Right cardiac atrium (tissue), 5 donors: ENCODE measurements around the gene GAGE12D. TPM values are rescaled to one million over a fixed set of nuclear protein-coding genes. Genes with fewer than 3 reads are reported as not detected.
A peak's percentile ranks its signal among the peaks of the same experiment; 100 is the strongest.
"Not testable (repeated sequence)": the region's sequence is repeated elsewhere in the genome, so short reads cannot be mapped to it uniquely, and the experiment has no call there.

Experiments
- ATAC-seq, 2 donors: fragments of 200-7000 bp; cut with Tn5 transposase; one replicate each; pipeline versions ENCODE4 v1.8.0 to v1.9.1; 2020; ENCODE audit warnings: moderate library complexity in 2 of 2, mild to moderate bottlenecking in 1 of 2
- DNase-seq, 3 donors: peaks; one replicate each; pipeline ENCODE4 v3.0.0-alpha.2; 2020
- H3K27ac ChIP-seq: one replicate; pipeline ENCODE4 v1.5.1; 2013; ENCODE audit warnings: mild to moderate bottlenecking, low read length, control low read depth, moderate library complexity
- H3K27me3 ChIP-seq: one replicate; pipeline ENCODE4 v1.6.1; 2013; ENCODE audit not compliant: control insufficient read depth, insufficient read depth
- H3K4me1 ChIP-seq: one replicate; pipeline ENCODE4 v1.6.1; 2013; ENCODE audit warnings: low read length; ENCODE audit not compliant: control insufficient read depth, insufficient read depth
- H3K4me3 ChIP-seq: one replicate; pipeline ENCODE4 v1.5.1; 2013; ENCODE audit warnings: low read length, control low read depth
- H3K9me3 ChIP-seq: one replicate; pipeline ENCODE4 v1.6.1; 2013; ENCODE audit warnings: low read length; ENCODE audit not compliant: control insufficient read depth
- WGBS: extraction: QIAGEN DNeasy Blood & Tissue Kit; methylation state at CpG from one replicate; pipeline ENCODE4 v1.1.7; 2013; 5-methylcytosine and 5-hydroxymethylcytosine counted together
- intact Hi-C, 4 donors: fragments of 100-400 bp; cut with DNase I; formaldehyde crosslinking; loops; one replicate each; pipeline versions ENCODE4 v1.11.0 to v1.14.0; 2022 to 2023
- long read RNA-seq, 4 donors: library from polyadenylated mRNA; unstranded; transcript quantifications; one replicate each; pipeline ENCODE4 v2.0.0, GENCODE V29; 2020 to 2021
- polyA plus RNA-seq: library from polyadenylated mRNA; stranded (reverse); fragments of 200-250 nt; gene quantifications from one replicate; pipeline ENCODE4 v1.2.3, GENCODE V29; 2013
- total RNA-seq, 4 donors: library from RNA; stranded (reverse); fragmentation: NEBNext Ultra II Directional; extraction: Animal tissue kit (Norgen Biotek cat#: 25700); gene quantifications; one replicate each; pipeline ENCODE4 v1.2.1, GENCODE V29; 2021
- donor health status: healthy with polysubstance abuse.
- donor health status: DM: no; HTN: yes; CAD: no.
- donor health status: DM: no; HTN: no; CAD: no.
- donor health status: DM: no; HTN: yes; CAD: no; lungs with severe emphysema.
- donor health status: DM: yes; HTN: yes; CAD: no.

GAGE12D gene
- total RNA-seq (not detected), polyA plus RNA-seq (not detected)
- long read RNA-seq, donor 1 = 0 reads
- long read RNA-seq, donor 2 = 0 reads
- long read RNA-seq, donor 3 = 0 reads
- long read RNA-seq, donor 4 = 0 reads

GRCh38 chrX:49541433-49541832 lies at the start of gene GAGE12D:
GAGE12D (plus strand) TSS chrX:49541733; CDS start chrX:49542888, 1,155 bp downstream.
- H3K9me3 ChIP-seq, H3K4me3 ChIP-seq, H3K27me3 ChIP-seq, DNase-seq, H3K27ac ChIP-seq, intact Hi-C loops, H3K4me1 ChIP-seq, ATAC-seq: not testable (repeated sequence)
- WGBS = no CpG with 5 or more reads among the region's 16 CpGs

DNA sequence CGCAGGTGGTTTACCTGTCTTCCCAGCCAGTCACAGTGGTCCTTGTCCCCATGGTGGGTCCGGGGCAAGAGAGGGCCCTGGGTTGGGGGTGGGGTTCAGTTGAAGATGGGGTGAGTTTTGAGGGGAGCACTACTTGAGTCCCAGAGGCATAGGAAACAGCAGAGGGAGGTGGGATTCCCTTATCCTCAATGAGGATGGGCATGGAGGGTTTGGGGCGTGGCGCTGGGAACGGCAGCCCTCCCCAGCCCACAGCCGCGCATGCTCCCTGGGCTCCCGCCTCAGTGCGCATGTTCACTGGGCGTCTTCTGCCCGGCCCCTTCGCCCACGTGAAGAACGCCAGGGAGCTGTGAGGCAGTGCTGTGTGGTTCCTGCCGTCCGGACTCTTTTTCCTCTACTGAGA lies 9.7 kb upstream of the GAGE12D start, which contains the start of gene GAGE12C:
Gene GAGE12C (plus strand): TSS at position 301 of the 400 bp plus-strand sequence. CDS start 1,155 bp downstream, outside the sequence.
- H3K4me1 ChIP-seq, H3K27me3 ChIP-seq, H3K4me3 ChIP-seq, DNase-seq, intact Hi-C loops, H3K27ac ChIP-seq, ATAC-seq, H3K9me3 ChIP-seq: not testable (repeated sequence)
- no CpG with 5 or more reads among the region's 16 CpGs for WGBS

GRCh38 chrX:49550989-49551388 lies 9.5 kb downstream of the GAGE12D start, which contains the start of gene GAGE12E:
GAGE12E (plus strand) TSS chrX:49551289; CDS start chrX:49552444, 1,155 bp downstream.
- intact Hi-C loops, H3K9me3 ChIP-seq, DNase-seq, H3K27me3 ChIP-seq, H3K27ac ChIP-seq, H3K4me3 ChIP-seq, H3K4me1 ChIP-seq, ATAC-seq: not testable (repeated sequence)
- WGBS = no CpG with 5 or more reads among the region's 16 CpGs

DNA sequence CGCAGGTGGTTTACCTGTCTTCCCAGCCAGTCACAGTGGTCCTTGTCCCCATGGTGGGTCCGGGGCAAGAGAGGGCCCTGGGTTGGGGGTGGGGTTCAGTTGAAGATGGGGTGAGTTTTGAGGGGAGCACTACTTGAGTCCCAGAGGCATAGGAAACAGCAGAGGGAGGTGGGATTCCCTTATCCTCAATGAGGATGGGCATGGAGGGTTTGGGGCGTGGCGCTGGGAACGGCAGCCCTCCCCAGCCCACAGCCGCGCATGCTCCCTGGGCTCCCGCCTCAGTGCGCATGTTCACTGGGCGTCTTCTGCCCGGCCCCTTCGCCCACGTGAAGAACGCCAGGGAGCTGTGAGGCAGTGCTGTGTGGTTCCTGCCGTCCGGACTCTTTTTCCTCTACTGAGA lies 19.0 kb downstream of the GAGE12D start, which contains the start of gene GAGE12F:
Gene GAGE12F (plus strand): TSS at position 301 of the 400 bp plus-strand sequence. CDS start 1,155 bp downstream, outside the sequence.
- H3K27ac ChIP-seq, ATAC-seq, DNase-seq, intact Hi-C loops, H3K27me3 ChIP-seq, H3K4me3 ChIP-seq, H3K4me1 ChIP-seq, H3K9me3 ChIP-seq: not testable (repeated sequence)
- no CpG with 5 or more reads among the region's 16 CpGs for whole genome bisulfite sequencing

DNA sequence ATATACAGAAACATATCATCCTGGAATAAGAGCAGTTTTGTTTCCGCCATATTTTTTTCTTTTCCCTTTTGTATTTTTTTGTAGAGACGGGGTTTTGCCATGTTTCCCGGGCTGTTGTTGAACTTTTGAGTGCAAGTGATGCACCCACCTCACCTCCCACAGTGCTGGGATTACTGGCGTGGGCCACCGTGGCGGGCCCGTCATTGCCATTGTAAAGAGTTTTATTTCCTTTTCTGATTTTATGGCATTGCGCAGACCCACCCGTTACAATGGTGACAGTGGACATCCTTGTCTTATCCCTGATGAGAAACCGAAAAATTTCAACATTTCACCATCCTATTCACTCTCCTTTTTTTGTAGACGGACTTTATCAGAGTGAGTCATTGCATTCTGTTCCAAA lies 27.2 kb downstream of the GAGE12D start:
- H3K9me3 ChIP-seq, intact Hi-C loops, H3K27ac ChIP-seq, H3K4me3 ChIP-seq, ATAC-seq, H3K27me3 ChIP-seq, H3K4me1 ChIP-seq: not testable (repeated sequence)
- peak in 2 of 3 donors; percentile 14 to 22 for DNase-seq
- no CpG with 5 or more reads among the region's 11 CpGs for WGBS

DNA sequence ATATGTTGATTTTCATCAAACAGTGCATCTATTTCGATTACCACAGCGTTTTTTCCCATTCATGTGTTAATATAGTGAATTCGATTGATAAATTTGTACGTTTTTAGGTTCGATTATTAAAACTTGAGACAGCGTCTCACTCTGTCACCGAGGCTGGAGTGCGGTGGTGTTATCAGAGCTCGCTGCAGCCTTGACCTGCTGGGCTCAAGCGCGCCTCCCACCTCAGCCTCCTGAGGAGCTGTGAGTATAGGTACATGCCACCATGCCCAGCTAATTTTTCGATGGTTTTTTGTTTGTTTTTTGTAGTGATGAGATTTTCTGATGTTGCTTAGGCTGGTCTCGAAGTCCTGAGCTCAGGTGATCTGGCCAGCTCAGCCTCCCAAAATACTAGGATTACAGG lies 27.6 kb downstream of the GAGE12D start:
- ATAC-seq, H3K4me3 ChIP-seq, intact Hi-C loops, H3K4me1 ChIP-seq, H3K27me3 ChIP-seq, H3K9me3 ChIP-seq, DNase-seq, H3K27ac ChIP-seq: not testable (repeated sequence)
- WGBS = no CpG with 5 or more reads among the region's 13 CpGs

GRCh38 chrX:49570100-49570499 lies 28.6 kb downstream of the GAGE12D start, which contains the start of gene GAGE12G:
GAGE12G (plus strand) TSS chrX:49570400; CDS start chrX:49571555, 1,155 bp downstream.
- H3K27ac ChIP-seq, H3K4me1 ChIP-seq, H3K27me3 ChIP-seq, intact Hi-C loops, H3K4me3 ChIP-seq, ATAC-seq, H3K9me3 ChIP-seq, DNase-seq: not testable (repeated sequence)
- WGBS = no CpG with 5 or more reads among the region's 16 CpGs

GRCh38 chrX:49579649-49580048 lies 38.1 kb downstream of the GAGE12D start, which contains the start of gene GAGE12H:
GAGE12H (plus strand) TSS chrX:49579949; CDS start chrX:49581104, 1,155 bp downstream.
- H3K27ac ChIP-seq, H3K4me1 ChIP-seq, H3K9me3 ChIP-seq, DNase-seq, ATAC-seq, intact Hi-C loops, H3K27me3 ChIP-seq, H3K4me3 ChIP-seq: not testable (repeated sequence)
- no CpG with 5 or more reads among the region's 16 CpGs for WGBS

DNA sequence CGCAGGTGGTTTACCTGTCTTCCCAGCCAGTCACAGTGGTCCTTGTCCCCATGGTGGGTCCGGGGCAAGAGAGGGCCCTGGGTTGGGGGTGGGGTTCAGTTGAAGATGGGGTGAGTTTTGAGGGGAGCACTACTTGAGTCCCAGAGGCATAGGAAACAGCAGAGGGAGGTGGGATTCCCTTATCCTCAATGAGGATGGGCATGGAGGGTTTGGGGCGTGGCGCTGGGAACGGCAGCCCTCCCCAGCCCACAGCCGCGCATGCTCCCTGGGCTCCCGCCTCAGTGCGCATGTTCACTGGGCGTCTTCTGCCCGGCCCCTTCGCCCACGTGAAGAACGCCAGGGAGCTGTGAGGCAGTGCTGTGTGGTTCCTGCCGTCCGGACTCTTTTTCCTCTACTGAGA lies 47.7 kb downstream of the GAGE12D start, which contains the start of gene GAGE2A:
Gene GAGE2A (plus strand): TSS at position 301 of the 400 bp plus-strand sequence. CDS start 1,155 bp downstream, outside the sequence.
- H3K27ac ChIP-seq, H3K9me3 ChIP-seq, H3K4me1 ChIP-seq, ATAC-seq, intact Hi-C loops, H3K27me3 ChIP-seq, H3K4me3 ChIP-seq, DNase-seq: not testable (repeated sequence)
- no CpG with 5 or more reads among the region's 16 CpGs for WGBS

GRCh38 chrX:49589769-49590478 lies 48.4 kb downstream of the GAGE12D start:
- H3K9me3 ChIP-seq, intact Hi-C loops, H3K27ac ChIP-seq, H3K4me3 ChIP-seq, H3K27me3 ChIP-seq, H3K4me1 ChIP-seq, ATAC-seq: not testable (repeated sequence)
- WGBS = 91% methylated on average over 25 of the region's 37 CpGs
- peak; percentile 23 to 79 (median 28) for DNase-seq

- H3K4me3 ChIP-seq, H3K9me3 ChIP-seq, DNase-seq, H3K27ac ChIP-seq, intact Hi-C loops, ATAC-seq, H3K27me3 ChIP-seq, H3K4me1 ChIP-seq: not testable (repeated sequence)
- 92% methylated on average over 10 of the region's 17 CpGs for WGBS
These were observed 49.0 kb downstream of the GAGE12D start for GRCh38 chrX:49590488-49590887.
